HG02763 (cell line): ENCODE measurements around the gene LAMA2.
A peak's percentile ranks its signal among the peaks of the same experiment; 100 is the strongest.

Source experiments
- ATAC-seq: cut with Tn5 transposase; IDR thresholded peaks from one replicate; pipeline ENCODE4 v1.9.1; 2021; ENCODE audit warnings: mild to moderate bottlenecking, moderate library complexity; ENCODE audit not compliant: unreplicated experiment

Gene LAMA2

DNA sequence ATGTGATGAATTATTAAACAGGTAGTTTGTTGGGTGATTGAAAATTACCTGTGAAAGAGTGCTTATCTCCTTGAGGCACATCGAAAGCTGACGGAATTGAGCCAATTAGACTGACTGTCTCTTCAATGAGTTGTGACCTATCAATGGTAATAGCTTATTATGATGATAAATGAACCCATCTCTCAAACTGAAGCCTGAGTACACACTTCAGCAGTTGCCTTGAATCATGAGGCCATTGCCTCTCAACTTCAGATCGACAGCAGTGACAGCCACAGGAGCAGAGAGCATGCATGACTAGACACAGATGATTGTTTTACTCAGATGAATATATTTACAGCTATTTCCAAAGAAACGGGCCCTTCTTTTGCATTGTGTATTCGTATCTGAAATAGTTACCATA, 323.9 kb downstream of the LAMA2 start:
- no peak for ATAC-seq

DNA sequence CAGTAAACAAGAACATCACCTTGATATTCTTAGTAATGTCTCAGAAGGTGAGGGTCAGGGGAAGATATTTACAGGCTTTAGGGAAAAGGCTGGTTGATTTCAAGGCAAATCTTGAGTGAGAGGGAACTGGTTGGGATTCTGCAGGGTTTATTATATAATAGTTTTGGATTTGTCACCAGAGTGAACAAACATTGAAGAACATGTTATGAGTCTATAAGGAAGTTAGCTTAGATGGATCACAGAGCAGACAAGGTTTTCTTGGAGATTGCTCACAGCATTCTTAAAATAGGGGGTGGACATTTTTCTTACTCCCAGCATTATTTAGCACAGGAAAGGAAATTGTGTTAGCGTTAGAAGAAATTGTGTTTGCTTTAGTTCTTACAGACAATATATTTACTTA, 324.9 kb downstream of the LAMA2 start:
- no peak for ATAC-seq

DNA sequence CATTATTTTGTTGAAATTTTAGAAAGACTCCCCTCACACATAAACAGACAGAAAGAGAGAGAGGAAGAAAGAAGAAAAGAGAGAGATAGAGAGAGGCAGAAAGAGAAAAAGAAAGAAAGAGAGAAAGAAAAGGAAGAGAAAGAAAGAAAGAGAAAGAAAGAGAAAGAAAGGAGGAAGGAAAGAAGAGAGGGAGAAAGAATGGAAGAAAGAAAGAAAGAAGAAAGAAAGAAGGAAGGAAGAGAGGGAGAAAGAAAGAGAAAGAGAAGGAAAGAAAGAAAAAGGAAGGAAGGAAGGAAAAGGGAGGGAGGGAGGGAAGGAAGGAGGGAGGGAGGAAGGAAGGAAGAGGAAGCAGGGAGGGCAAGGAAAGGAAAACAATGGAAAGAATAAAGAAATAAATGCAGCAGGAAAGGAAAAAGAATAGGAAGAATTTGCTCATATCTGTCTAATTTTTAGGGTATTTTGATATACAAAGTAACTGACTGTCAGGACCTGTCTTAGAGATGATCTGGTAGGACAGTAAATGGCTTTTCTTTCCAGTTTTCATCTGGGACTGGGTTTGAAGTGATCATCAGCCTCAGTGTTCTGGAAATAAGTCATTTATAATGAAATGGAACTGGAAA, 325.6 kb downstream of the LAMA2 start:
- ATAC-seq, result no peak

DNA sequence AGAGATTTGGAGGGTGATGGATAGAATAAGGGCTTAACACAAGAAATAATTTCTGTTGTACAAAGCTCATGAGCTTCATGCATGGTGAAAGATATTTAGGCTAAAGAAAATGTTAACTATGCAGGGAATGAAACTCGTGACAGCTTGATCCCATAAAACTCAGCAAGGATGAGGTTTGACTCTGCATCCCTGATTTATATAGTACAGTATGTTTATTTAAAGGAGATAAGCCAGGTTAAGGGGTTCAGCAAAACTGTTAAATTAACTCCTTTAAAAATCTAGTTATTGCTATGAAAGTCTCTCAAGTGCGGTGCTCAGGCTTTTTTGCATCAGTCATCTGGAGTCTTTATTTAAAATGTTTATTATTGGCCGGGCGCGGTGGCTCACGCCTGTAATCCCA, 326.4 kb downstream of the LAMA2 start:
- ATAC-seq, result no peak

DNA sequence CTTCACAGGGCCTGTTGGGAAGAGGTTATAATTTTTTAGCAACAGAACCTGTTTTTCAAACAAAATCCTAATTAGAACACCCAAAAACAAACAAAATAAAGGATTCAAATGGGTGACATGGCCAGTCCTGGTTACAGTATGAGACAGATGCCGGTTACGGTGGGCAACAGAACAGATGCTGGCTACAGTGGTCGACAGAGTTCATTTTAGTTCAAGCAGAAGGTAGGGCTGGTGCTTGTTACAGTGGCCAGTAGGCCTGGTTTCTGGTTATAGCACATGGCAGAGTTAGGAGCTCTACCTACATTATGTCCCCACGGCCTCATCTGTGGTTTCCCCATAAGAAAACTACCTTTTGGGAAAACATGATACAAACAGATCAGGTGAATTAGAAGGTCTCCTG, 327.7 kb downstream of the LAMA2 start:
- no peak for ATAC-seq

- ATAC-seq, result no peak
Measured at GRCh38 chr6:129211626-129212025, 328.7 kb downstream of the LAMA2 start.

- ATAC-seq, result no peak
Measured at GRCh38 chr6:129212081-129212480, 329.1 kb downstream of the LAMA2 start.

DNA sequence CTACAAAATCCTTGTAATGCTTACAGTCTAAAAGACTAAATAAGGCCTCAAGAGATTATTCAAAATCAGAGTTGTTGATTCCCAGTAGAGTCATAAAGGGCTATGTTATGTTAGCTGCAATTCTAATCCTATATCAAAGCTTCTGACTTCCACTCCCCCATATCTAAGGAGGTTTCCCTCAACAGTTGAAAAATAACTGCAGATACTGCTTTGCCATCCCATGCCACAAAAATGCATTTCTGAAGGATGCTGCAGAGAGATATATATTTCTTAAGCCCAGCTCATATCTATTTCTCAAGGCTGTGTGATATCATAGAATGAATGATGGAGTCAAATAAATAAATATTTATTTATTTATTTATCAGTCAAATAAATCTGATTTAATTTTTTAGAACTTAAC, 332.3 kb downstream of the LAMA2 start:
- no peak for ATAC-seq

GRCh38 chr6:129215916-129216520, 333.1 kb downstream of the LAMA2 start:
- ATAC-seq, result no peak

DNA sequence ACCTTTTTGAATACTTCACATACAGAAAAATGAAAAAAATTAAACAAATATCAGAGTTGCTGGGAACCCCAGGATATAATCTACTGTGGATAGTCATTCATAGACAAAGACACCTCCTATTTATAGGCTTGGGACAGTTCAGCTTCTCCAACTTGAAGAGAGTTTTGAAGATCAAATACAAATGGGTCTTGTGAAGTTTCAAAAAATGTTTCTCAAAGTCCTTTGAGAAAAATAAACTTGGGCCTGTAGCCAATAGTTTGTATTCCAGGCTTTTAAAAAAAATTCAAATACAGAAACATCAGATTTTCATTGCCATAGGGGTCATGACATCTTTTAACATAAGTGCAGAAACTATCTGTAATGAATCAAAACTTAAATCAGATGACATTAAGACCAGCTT, 334.8 kb downstream of the LAMA2 start:
- no peak for ATAC-seq

- ATAC-seq, result peak; percentile 52
Measured at GRCh38 chr6:129233458-129234134, 350.7 kb downstream of the LAMA2 start.

GRCh38 chr6:129235167-129236000, 352.4 kb downstream of the LAMA2 start:
- ATAC-seq, result no peak

- ATAC-seq, result peak; percentile 78
Measured at GRCh38 chr6:129236001-129236517, 353.1 kb downstream of the LAMA2 start.

- ATAC-seq, result no peak
Measured at GRCh38 chr6:129238991-129239390, 356.1 kb downstream of the LAMA2 start.

DNA sequence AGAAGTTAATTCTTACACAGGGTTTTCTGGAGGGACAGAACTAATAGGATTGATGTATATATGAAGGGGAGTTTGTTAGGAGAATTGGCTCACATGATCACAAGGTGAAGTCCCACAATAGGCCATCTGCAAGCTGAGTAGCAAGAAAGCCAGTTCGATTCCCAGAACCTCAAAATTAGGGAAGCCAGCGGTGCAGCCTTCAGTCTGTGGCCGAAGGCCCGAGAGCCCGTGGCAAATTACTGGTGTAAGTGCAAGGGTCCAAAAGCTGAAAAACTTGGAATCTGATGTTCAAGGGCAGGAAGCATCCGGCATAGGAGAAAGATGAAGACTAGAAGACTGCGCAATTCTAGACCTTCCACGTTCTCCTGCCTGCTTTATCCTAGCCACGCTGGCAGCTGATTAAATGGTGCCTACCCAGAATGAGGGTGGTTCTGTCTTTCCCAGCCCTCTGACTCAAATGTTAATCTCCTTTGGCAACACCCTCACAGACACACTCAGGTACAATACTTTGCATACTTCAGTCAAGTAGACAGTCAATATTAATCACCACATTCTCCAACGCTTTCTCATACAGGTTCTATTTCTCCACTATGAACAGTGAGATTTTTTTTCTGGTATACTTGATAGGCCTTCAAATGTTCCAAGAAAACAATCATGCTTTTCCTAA, 357.0 kb downstream of the LAMA2 start:
- ATAC-seq, result no peak

DNA sequence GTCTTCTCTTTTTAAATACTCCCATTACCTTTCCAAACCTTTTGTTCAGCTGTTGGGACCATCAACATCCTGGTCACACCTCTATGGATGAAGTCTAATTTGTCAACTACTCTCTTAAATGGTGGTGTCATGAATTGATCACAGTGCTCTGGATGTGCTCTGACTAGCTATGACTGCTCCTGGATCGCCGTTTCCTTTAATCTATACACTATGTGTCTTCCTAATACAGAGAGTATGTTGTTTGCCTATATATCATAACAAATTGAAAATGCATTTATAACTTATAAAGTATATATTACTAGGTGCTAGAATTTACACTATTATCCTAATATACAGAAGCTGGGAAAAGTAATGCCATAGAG, 357.5 kb downstream of the LAMA2 start:
- ATAC-seq, result no peak

DNA sequence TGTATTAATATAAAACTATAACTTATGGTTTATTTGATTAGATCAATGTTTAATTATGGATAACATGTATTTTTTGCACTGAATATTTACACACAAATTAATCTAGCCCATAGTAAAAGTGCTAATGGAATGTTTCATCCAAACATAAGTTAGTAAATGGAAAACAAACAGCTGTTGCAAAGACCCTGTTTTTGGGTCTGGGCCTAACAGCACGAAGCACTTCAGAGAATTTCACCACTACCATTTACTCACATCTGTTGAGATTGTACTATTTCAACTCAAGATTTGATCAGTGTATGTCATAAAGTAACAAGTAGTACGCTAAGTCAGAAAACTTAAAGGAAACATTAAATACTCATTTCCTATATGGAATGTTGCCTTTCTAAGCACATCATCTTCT, 359.6 kb downstream of the LAMA2 start:
- no peak for ATAC-seq

- no peak for ATAC-seq
Measured at GRCh38 chr6:129243377-129243776, 360.4 kb downstream of the LAMA2 start.

- ATAC-seq, result no peak
Measured at GRCh38 chr6:129248946-129249345, 366.0 kb downstream of the LAMA2 start.

GRCh38 chr6:129251669-129252376, 368.9 kb downstream of the LAMA2 start:
- peak; percentile 89 for ATAC-seq
